ENCODE data around the gene HAUS8. TPM values are rescaled to one million over a fixed set of nuclear protein-coding genes. Genes with fewer than 3 reads are reported as not detected.

Gene HAUS8
- total and polyA plus RNA-seq, 2 of the 13 experiments (the other 11 are each of a cell fraction or from before 2014, with no cell fraction given), result 7.8 to 17.5 TPM

GRCh38 chr19:17097593-17098126 lies 22.4 kb upstream of the HAUS8 start (continued):
- no peak for TF ChIP-seq ZNF75D (CRISPR knock-in tag; IDR thresholded peaks at IDR 0.05; ENCODE audit: borderline replicate concordance)
- peak; percentile 72 for TF ChIP-seq SALL1 (CRISPR knock-in tag; IDR thresholded peaks at IDR 0.05)
- TF ChIP-seq PHF5A (CRISPR knock-in tag; IDR thresholded peaks at IDR 0.05; ENCODE audit: low read depth, unreplicated experiment), result peak; percentile 48
- TF ChIP-seq ZNF670 (CRISPR knock-in tag; IDR thresholded peaks at IDR 0.05; ENCODE audit: borderline replicate concordance), result 0 out of 2 replicates have a peak, but pooled peaks have one; percentile 12
- 0 out of 2 replicates have a peak, but pooled peaks have one; percentile 40 for TF ChIP-seq ZNF878 (CRISPR knock-in tag; IDR thresholded peaks at IDR 0.05)
- no peak for TF ChIP-seq RELA (CRISPR knock-in tag; IDR thresholded peaks at IDR 0.05)
- TF ChIP-seq TCF7 (IDR thresholded peaks at IDR 0.05; ENCODE audit: low read depth), result peak; percentile 76
- peak; percentile 60; the same call in 1 of the 2 replicates for TF ChIP-seq ARNT2 (CRISPR knock-in tag; IDR thresholded peaks at IDR 0.05; ENCODE audit: low read depth)
- 0 out of 2 replicates have a peak, but pooled peaks have one; percentile 40 for TF ChIP-seq MIER2 (CRISPR knock-in tag; IDR thresholded peaks at IDR 0.05)
- TF ChIP-seq POGZ (CRISPR knock-in tag; IDR thresholded peaks at IDR 0.05), result 0 out of 2 replicates have a peak, but pooled peaks have one; percentile 24
- no peak for TF ChIP-seq TOPORS (CRISPR knock-in tag; IDR thresholded peaks at IDR 0.05)
- no peak for TF ChIP-seq KMT2B (CRISPR knock-in tag; IDR thresholded peaks at IDR 0.05)
- TF ChIP-seq HDAC2 (CRISPR knock-in tag; IDR thresholded peaks at IDR 0.05), result peak; percentile 78
- peak; percentile 97 to 99 for TF ChIP-seq MAFK (conservative IDR thresholded peaks at IDR 0.05 in 1 of 2, IDR thresholded peaks at IDR 0.05 in 1 of 2; ENCODE audit: low read length in 2 of 2)
- peak; percentile 36; the same call in 1 of the 2 replicates for TF ChIP-seq ZNF609 (CRISPR knock-in tag; IDR thresholded peaks at IDR 0.05; ENCODE audit: borderline replicate concordance)
- TF ChIP-seq RXRB (CRISPR knock-in tag; IDR thresholded peaks at IDR 0.05; ENCODE audit: borderline replicate concordance), result peak; percentile 99
- TF ChIP-seq MTF2 (CRISPR knock-in tag; IDR thresholded peaks at IDR 0.05; ENCODE audit: borderline replicate concordance), result no peak
- TF ChIP-seq GTF3A (CRISPR knock-in tag; conservative IDR thresholded peaks at IDR 0.05), result no peak
- peak; percentile 86 for TF ChIP-seq HMG20A (CRISPR knock-in tag; IDR thresholded peaks at IDR 0.05; ENCODE audit: borderline replicate concordance)
- TF ChIP-seq ZFP36L2 (CRISPR knock-in tag; IDR thresholded peaks at IDR 0.05), result no peak
- peak; percentile 76 for TF ChIP-seq MED1 (CRISPR knock-in tag; IDR thresholded peaks at IDR 0.05)
- peak; percentile 98 for TF ChIP-seq MAFF (IDR thresholded peaks at IDR 0.05; ENCODE audit: low read depth, low read length)
- 0 out of 2 replicates have a peak, but pooled peaks have one; percentile 73 for TF ChIP-seq DNMT3B (CRISPR knock-in tag; conservative IDR thresholded peaks at IDR 0.05)
- TF ChIP-seq HNF4A (CRISPR knock-in tag; IDR thresholded peaks at IDR 0.05), result peak; percentile 81
- TF ChIP-seq NFE2L2 (IDR thresholded peaks at IDR 0.05; ENCODE audit: low read length), result peak; percentile 100
- peak; percentile 69 for TF ChIP-seq KMT2A (CRISPR knock-in tag; IDR thresholded peaks at IDR 0.05)
- TF ChIP-seq NR2F2 (IDR thresholded peaks at IDR 0.05; ENCODE audit: borderline replicate concordance, low read depth), result peak; percentile 95

All from HepG2 (cell line).